Progenitor cell of endocrine pancreas (in vitro differentiated cells): ENCODE measurements around the gene MYLK. TPM values are rescaled to one million over a fixed set of nuclear protein-coding genes. Genes with fewer than 3 reads are reported as not detected.

Experiments
- DNase-seq: peaks from one replicate; pipeline ENCODE4 v3.0.0; 2021; ENCODE audit warnings: low spot score; ENCODE audit not compliant: unreplicated experiment
- H3K27ac Mint-ChIP-seq: 2 replicates; pipeline ENCODE4 v1.8.0; 2021; ENCODE audit warnings: mild to moderate bottlenecking, moderate library complexity, mixed read lengths
- H3K27me3 Mint-ChIP-seq: 2 replicates; pipeline ENCODE4 v1.8.0; 2021; ENCODE audit warnings: mixed read lengths
- H3K36me3 Mint-ChIP-seq: 2 replicates; pipeline ENCODE4 v1.8.0; 2022; ENCODE audit warnings: mixed read lengths; ENCODE audit not compliant: insufficient read depth
- H3K4me1 Mint-ChIP-seq: 2 replicates; pipeline ENCODE4 v1.8.0; 2021; ENCODE audit warnings: low read depth, mixed read lengths
- H3K4me3 Mint-ChIP-seq: 2 replicates; pipeline ENCODE4 v1.8.0; 2021; ENCODE audit warnings: low read depth, mild to moderate bottlenecking, moderate library complexity, mixed read lengths
- H3K9me3 Mint-ChIP-seq: 2 replicates; pipeline ENCODE4 v1.8.0; 2021; ENCODE audit warnings: low read depth, mixed read lengths
- total RNA-seq: library from RNA; stranded (reverse); gene quantifications from 2 replicates; pipeline ENCODE4 v1.2.1, GENCODE V29; 2021
- TF ChIP-seq, protein P1 (sequence below): fragments of 200-600 bp; sonication (generic); IDR thresholded peaks from one replicate; pipeline ENCODE4 v1.5.0; 2021; ENCODE audit warnings: antibody characterized with exemption, mild to moderate bottlenecking; ENCODE audit not compliant: unreplicated experiment

Gene MYLK
- total RNA-seq, 1 donor from 2014 or later, result 1.1 TPM

DNA sequence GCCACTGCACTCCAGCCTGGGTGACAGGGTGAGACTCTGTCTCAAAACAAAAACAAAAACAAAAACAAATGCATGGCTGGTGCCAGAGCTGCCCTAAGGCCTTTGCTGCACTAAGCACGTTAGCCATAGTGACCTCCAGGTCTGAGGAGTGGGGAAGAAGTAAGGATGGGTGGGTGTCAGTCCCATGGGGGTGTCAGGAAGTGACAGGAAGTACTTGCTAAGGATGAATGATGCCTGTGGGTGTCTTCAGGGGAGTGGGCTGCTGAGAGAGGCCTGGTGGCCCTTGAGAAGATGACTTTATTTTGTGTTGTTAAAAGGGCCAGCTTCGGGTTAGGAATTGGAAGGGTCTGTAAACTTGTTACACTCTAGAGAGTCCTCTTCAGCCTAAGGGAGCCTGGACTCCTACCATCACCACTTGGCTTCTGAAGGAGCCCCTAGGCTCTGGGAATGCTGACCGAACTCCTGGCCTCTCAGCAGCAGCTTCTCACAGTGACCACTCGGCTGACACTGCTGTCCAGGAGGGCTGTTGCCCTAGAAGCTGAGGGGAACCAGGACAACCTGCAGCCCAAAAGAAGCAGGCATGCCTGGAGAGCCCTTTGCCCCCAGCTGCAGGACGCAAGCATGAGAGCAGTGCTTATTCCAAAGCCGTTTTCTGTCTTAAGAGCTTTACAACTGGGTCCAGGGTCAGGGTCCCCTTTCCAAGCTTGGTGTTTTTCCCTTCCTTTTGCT lies 116.4 kb downstream of the MYLK start:
- Mint-ChIP-seq H3K27ac (no peak overlapping the region), H3K27me3 (peaks cover 3% of the 10 kb centered on the region), H3K4me1 (no peaks in the 10 kb centered on the region), H3K9me3 (no peaks in the 10 kb centered on the region), H3K36me3 (no peaks in the 10 kb centered on the region), H3K4me3 (no peak overlapping the region)
- DNase-seq, result no peak
- TF ChIP-seq, protein P1, sequence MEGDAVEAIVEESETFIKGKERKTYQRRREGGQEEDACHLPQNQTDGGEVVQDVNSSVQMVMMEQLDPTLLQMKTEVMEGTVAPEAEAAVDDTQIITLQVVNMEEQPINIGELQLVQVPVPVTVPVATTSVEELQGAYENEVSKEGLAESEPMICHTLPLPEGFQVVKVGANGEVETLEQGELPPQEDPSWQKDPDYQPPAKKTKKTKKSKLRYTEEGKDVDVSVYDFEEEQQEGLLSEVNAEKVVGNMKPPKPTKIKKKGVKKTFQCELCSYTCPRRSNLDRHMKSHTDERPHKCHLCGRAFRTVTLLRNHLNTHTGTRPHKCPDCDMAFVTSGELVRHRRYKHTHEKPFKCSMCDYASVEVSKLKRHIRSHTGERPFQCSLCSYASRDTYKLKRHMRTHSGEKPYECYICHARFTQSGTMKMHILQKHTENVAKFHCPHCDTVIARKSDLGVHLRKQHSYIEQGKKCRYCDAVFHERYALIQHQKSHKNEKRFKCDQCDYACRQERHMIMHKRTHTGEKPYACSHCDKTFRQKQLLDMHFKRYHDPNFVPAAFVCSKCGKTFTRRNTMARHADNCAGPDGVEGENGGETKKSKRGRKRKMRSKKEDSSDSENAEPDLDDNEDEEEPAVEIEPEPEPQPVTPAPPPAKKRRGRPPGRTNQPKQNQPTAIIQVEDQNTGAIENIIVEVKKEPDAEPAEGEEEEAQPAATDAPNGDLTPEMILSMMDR, result no peak

DNA sequence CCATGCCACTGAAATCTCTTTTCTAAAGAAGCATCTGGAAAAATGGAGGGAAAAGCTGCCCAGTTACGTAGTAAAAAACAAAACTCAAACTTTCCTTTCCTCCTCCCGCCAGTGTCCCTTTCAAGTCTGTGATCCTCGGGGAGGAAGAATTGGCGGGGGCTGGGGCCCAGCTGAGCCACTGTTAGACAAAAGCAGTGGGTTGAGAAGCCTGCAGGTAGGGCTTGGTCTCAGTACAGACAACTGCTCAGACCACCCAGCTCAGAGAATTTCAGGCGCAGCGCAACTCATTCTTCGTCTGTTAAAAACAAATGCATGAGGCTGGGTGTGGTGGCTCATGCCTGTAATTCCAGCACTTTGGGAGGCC lies 117.1 kb downstream of the MYLK start:
- Mint-ChIP-seq H3K27ac (no peak overlapping the region), H3K27me3 (peaks cover 3% of the 10 kb centered on the region), H3K4me1 (no peaks in the 10 kb centered on the region), H3K9me3 (no peaks in the 10 kb centered on the region), H3K36me3 (no peaks in the 10 kb centered on the region), H3K4me3 (no peak overlapping the region)
- TF ChIP-seq, protein P1, result no peak
- DNase-seq, result no peak

DNA sequence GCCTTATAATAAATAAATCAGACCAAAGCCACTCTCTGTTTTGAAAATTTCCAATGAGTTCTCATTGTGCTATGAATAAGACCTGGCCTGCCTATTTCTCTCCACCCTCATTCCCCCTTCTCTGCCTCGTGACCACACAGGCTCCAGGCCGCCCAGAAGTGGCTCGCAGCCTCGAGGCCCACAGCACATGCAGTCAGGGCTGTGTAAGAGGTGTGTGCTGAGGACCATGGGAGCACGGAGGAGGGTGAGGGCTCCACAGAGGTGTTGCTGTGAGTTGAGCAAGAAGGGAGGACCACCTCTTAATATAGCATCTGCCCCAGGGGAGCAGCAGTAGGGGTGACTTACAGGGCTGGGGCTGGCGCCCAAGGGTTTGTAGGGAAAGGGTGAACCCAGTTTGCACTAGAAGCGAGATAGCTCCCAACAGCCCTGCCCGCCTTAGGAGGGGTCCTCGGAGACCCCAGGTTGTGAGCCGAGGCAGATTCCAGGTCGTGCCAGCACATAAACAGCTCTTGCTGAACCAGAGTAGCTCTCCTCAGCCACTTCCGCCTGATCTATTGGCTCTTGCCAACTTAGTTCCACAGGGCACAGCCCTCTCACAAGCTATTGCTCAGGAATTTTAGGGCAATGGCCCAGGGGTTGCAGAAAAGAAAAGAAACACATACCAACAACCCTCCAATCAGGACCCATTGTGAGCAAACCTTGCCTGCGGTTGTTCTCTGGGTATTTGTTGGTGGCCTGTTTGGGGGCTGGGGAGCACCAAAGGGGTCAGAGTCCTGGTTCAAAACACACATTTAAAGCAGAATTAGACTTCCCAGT lies 117.7 kb downstream of the MYLK start:
- no peaks in the 10 kb centered on the region for H3K4me1 Mint-ChIP-seq
- peak overlapping the region; percentile 58 for H3K27ac Mint-ChIP-seq
- no peak overlapping the region for H3K4me3 Mint-ChIP-seq
- peaks cover 3% of the 10 kb centered on the region for H3K27me3 Mint-ChIP-seq
- no peaks in the 10 kb centered on the region for H3K36me3 Mint-ChIP-seq
- H3K9me3 Mint-ChIP-seq, result no peaks in the 10 kb centered on the region
- no peak for DNase-seq
- TF ChIP-seq, protein P1, result no peak

DNA sequence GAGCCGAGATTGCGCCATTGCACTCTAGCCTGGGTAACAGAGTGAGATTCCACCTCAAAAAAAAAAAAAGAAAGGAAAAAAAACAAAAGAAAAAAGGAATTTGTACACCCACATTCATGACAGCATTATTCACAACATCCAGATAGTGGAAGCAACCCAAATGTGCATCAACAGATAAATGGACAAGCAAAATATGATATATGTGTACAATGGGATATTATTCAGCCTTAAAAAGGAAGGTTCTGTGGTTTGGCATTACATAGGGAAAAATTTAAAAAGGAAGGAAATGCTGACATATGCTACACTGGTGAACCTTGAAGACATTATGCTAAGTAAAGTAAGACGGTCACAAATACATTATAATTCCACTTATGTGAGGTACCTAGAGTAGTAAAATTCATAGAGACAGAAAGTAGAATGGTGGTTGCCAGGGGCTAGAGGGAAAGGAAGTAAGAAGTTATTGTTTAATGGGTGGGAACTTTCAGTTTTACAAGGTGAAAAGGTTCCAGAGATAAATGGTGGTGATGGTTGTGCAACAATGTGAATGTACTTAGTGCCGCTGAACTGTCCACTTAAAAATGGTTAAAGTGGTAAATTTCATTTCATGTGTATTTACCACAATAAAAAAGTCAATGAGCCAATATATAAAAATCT lies 118.5 kb downstream of the MYLK start:
- TF ChIP-seq, protein P1, result no peak
- Mint-ChIP-seq H3K27ac (no peak overlapping the region), H3K4me1 (no peaks in the 10 kb centered on the region), H3K4me3 (no peak overlapping the region), H3K27me3 (peaks cover 3% of the 10 kb centered on the region), H3K36me3 (no peaks in the 10 kb centered on the region), H3K9me3 (no peaks in the 10 kb centered on the region)
- DNase-seq, result no peak

DNA sequence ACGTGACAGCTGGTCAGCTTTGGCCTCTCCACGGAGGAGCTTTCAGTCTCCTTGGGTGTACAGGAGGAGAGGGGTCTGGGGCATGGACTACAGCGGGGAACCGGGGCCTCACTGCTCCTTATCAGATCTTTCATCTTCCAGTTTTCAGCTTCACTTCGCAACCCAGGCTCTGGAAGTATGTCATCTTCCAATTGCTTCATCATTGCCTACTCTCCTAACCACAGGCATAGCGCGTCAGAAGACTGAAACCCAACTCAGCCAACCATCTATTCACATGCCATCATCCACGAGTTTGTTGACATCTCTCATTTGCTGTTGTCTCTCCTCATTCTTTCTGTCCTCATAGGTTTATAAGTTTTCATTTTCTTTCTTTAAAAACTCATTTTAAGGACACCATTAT lies 119.5 kb downstream of the MYLK start:
- H3K27me3 Mint-ChIP-seq, result peaks cover 3% of the 10 kb centered on the region
- H3K36me3 Mint-ChIP-seq, result no peaks in the 10 kb centered on the region
- DNase-seq, result no peak
- H3K27ac Mint-ChIP-seq, result no peak overlapping the region
- H3K9me3 Mint-ChIP-seq, result no peaks in the 10 kb centered on the region
- H3K4me3 Mint-ChIP-seq, result no peak overlapping the region
- TF ChIP-seq, protein P1, result no peak
- no peaks in the 10 kb centered on the region for H3K4me1 Mint-ChIP-seq
